CD14-positive monocyte (primary cell): ENCODE results near the gene PIK3R2. TPM values are rescaled to one million over a fixed set of nuclear protein-coding genes. Genes with fewer than 3 reads are reported as not detected.

Experiments used
- DNase-seq, 3 donors: peaks; one replicate each; pipeline ENCODE4 v3.0.0-alpha.2; 2011 to 2022
- H2AFZ ChIP-seq: 2 replicates; pipeline ENCODE4 v1.6.0; 2012; ENCODE audit warnings: mild to moderate bottlenecking, low read depth, low read length, inconsistent platforms; ENCODE audit not compliant: insufficient read depth, poor library complexity, severe bottlenecking
- H3K27ac ChIP-seq, 2 donors: 1 replicate in 1 of 2; 2 replicates in 1 of 2; pipeline ENCODE4 v1.5.1; 2012 to 2013; ENCODE audit warnings: low read length in 2 of 2, control low read depth in 1 of 2, inconsistent platforms in 1 of 2, low read depth in 1 of 2, mild to moderate bottlenecking in 1 of 2
- H3K27me3 ChIP-seq, 2 donors: one replicate each; pipeline versions ENCODE4 v1.6.0 to v1.6.1; 2011 to 2013; ENCODE audit warnings: low read length in 2 of 2; ENCODE audit not compliant: control insufficient read depth in 2 of 2, insufficient read depth in 2 of 2
- H3K36me3 ChIP-seq, 2 donors: replicated peaks in 1 of 2; 1 replicate in 1 of 2; 2 replicates in 1 of 2; pipeline versions ENCODE4 v1.5.1 to v1.6.1; 2012 to 2013; ENCODE audit warnings: low read length in 2 of 2, control low read depth in 1 of 2, inconsistent platforms in 1 of 2, mild to moderate bottlenecking in 1 of 2; ENCODE audit not compliant: insufficient read depth in 2 of 2, control insufficient read depth in 1 of 2
- H3K4me1 ChIP-seq, 2 donors: 1 replicate in 1 of 2; 2 replicates in 1 of 2; pipeline versions ENCODE4 v1.5.1 to v1.6.1; 2012 to 2013; ENCODE audit warnings: low read length in 2 of 2, control low read depth in 1 of 2, inconsistent platforms in 1 of 2, mild to moderate bottlenecking in 1 of 2, moderate library complexity in 1 of 2; ENCODE audit not compliant: insufficient read depth in 2 of 2, control insufficient read depth in 1 of 2
- H3K4me2 ChIP-seq: replicated peaks from 2 replicates; pipeline ENCODE3; 2012; ENCODE audit warnings: low read length, moderate library complexity, mild to moderate bottlenecking; ENCODE audit not compliant: poor library complexity, severe bottlenecking; ENCODE audit errors: extremely low read depth
- H3K4me3 ChIP-seq, 3 experiments: fragments of 200-600 bp in 1 of 3; sonication (generic) in 1 of 3; replicated peaks in 1 of 3; 1 replicate in 2 of 3; 2 replicates in 1 of 3; pipeline ENCODE4 v1.5.1; 2011 to 2013; ENCODE audit warnings: low read length in 3 of 3, mild to moderate bottlenecking in 3 of 3, control low read depth in 2 of 3, low read depth in 2 of 3, inconsistent platforms in 1 of 3, moderate library complexity in 1 of 3
- H3K79me2 ChIP-seq: 2 replicates; pipeline ENCODE4 v1.6.0; 2012; ENCODE audit warnings: mild to moderate bottlenecking, control low read depth, inconsistent platforms, low read length, moderate library complexity; ENCODE audit not compliant: insufficient read depth
- H3K9ac ChIP-seq: 2 replicates; pipeline ENCODE4 v1.6.0; 2017; ENCODE audit warnings: low read length, mild to moderate bottlenecking; ENCODE audit not compliant: insufficient read depth, poor library complexity, severe bottlenecking
- H3K9me3 ChIP-seq, 2 donors: replicated peaks in 1 of 2; 1 replicate in 1 of 2; 2 replicates in 1 of 2; pipeline versions ENCODE4 v1.5.1 to v1.6.1; 2012 to 2013; ENCODE audit warnings: low read length in 2 of 2, control low read depth in 1 of 2; ENCODE audit not compliant: control insufficient read depth in 1 of 2, insufficient read depth in 1 of 2
- H4K20me1 ChIP-seq: 2 replicates; pipeline ENCODE4 v1.6.0; 2012; ENCODE audit warnings: mild to moderate bottlenecking, low read length, control low read depth, moderate library complexity; ENCODE audit not compliant: insufficient read depth
- H3K27ac Mint-ChIP-seq, 7 donors: one replicate each; pipeline ENCODE4 v1.8.0; 2020; ENCODE audit warnings: mild to moderate bottlenecking in 7 of 7, mixed read lengths in 7 of 7, moderate library complexity in 6 of 7, inconsistent platforms in 2 of 7
- H3K27me3 Mint-ChIP-seq, 3 donors: one replicate each; pipeline ENCODE4 v1.8.0; 2021 to 2022; ENCODE audit warnings: low read depth in 3 of 3, mild to moderate bottlenecking in 3 of 3, mixed read lengths in 3 of 3, moderate library complexity in 3 of 3, inconsistent platforms in 1 of 3
- H3K36me3 Mint-ChIP-seq, 2 donors: one replicate each; pipeline ENCODE4 v1.8.0; 2020; ENCODE audit warnings: mixed read lengths in 2 of 2, inconsistent platforms in 1 of 2, mild to moderate bottlenecking in 1 of 2
- H3K4me1 Mint-ChIP-seq: one replicate; pipeline ENCODE4 v1.8.0; 2020; ENCODE audit warnings: mild to moderate bottlenecking, mixed read lengths
- H3K4me3 Mint-ChIP-seq, 2 donors: one replicate each; pipeline ENCODE4 v1.8.0; 2020; ENCODE audit warnings: mild to moderate bottlenecking in 2 of 2, mixed read lengths in 2 of 2, moderate library complexity in 1 of 2
- H3K9me3 Mint-ChIP-seq, 7 donors: one replicate each; pipeline ENCODE4 v1.8.0; 2020 to 2022; ENCODE audit warnings: mixed read lengths in 7 of 7, mild to moderate bottlenecking in 6 of 7, moderate library complexity in 6 of 7, inconsistent platforms in 2 of 7
- CTCF ChIP-seq: fragments of 200-600 bp; IDR thresholded peaks from one replicate; pipeline ENCODE4 v1.8.0; 2022; ENCODE audit warnings: antibody characterized with exemption, mild to moderate bottlenecking
- WGBS: methylation state at CpG from one replicate; pipeline ENCODE4 v1.1.5; 2013; ENCODE audit warnings: missing lambda C conversion rate; ENCODE audit not compliant: insufficient coverage; 5-methylcytosine and 5-hydroxymethylcytosine counted together
- intact Hi-C, 2 donors: fragments of 100-400 bp; cut with micrococcal nuclease; formaldehyde crosslinking; loops; one replicate each; pipeline versions ENCODE4 v1.15.0 to v1.15.1; 2023
- polyA plus RNA-seq, 3 donors: library from polyadenylated mRNA; depleted of rRNA in 1 of 3; unstranded in 2 of 3; stranded (reverse) in 1 of 3; fragments of 300-500 nt in 2 of 3; fragments of >200 nt in 1 of 3; fragmentation: Illumina TruSeq in 2 of 3; gene quantifications; 1 replicate in 2 of 3; 2 replicates in 1 of 3; pipeline ENCODE4 v1.2.3, GENCODE V29; 2012 to 2021

Gene PIK3R2
- polyA plus RNA-seq, 3 donors: 0.99 to 7.7 (median 2.0) TPM

- Histone ChIP-seq H3K9ac (no peak overlapping the region), H3K9me3 (no peaks in the 10 kb centered on the region), H2AFZ (no peak overlapping the region), H3K4me1 (peaks cover 9 to 12% of the 10 kb centered on the region in 2 donors), H3K4me3 (no peak overlapping the region), H3K36me3 (peaks cover 87 to 100% of the 10 kb centered on the region in 2 donors), H3K27ac (peak overlapping the region; percentile 31 to 33), H3K4me2 (no peak overlapping the region), H4K20me1 (peaks cover 59% of the 10 kb centered on the region), H3K27me3 (no peaks in the 10 kb centered on the region), H3K79me2 (no peaks in the 10 kb centered on the region)
- Mint-ChIP-seq H3K9me3 (peaks cover 0 to 3% (median 0%) of the 10 kb centered on the region in 7 donors), H3K36me3 (peaks cover 72 to 98% of the 10 kb centered on the region in 2 donors), H3K4me3 (no peak overlapping the region), H3K27ac (peak overlapping the region in 4 of 7 donors; percentile 18 to 53 (median 32)), H3K4me1 (peaks cover 6% of the 10 kb centered on the region), H3K27me3 (peaks cover 0 to 3% (median 3%) of the 10 kb centered on the region in 3 donors)
- 95% methylated on average over 10 of the region's 11 CpGs for WGBS
- DNase-seq: no peak
- no peak for TF ChIP-seq CTCF
- intact Hi-C loops: no loop called here
These were observed 15.7 kb upstream of the PIK3R2 start for GRCh38 chr19:18137242-18137641.

GRCh38 chr19:18137657-18138339, 15.2 kb upstream of the PIK3R2 start:
- Histone ChIP-seq H3K4me2 (no peak overlapping the region), H3K79me2 (no peaks in the 10 kb centered on the region), H3K9me3 (no peaks in the 10 kb centered on the region), H3K27me3 (no peaks in the 10 kb centered on the region), H2AFZ (no peak overlapping the region), H3K4me3 (no peak overlapping the region), H3K9ac (no peak overlapping the region), H3K27ac (peak overlapping the region; percentile 31 to 33), H4K20me1 (peaks cover 55% of the 10 kb centered on the region), H3K36me3 (peaks cover 86 to 100% of the 10 kb centered on the region in 2 donors), H3K4me1 (peaks cover 9 to 12% of the 10 kb centered on the region in 2 donors)
- Mint-ChIP-seq H3K36me3 (peaks cover 66 to 98% of the 10 kb centered on the region in 2 donors), H3K27ac (peak overlapping the region in 5 of 7 donors; percentile 35 to 70 (median 46)), H3K4me1 (peaks cover 6% of the 10 kb centered on the region), H3K9me3 (peaks cover 0 to 3% (median 0%) of the 10 kb centered on the region in 7 donors), H3K4me3 (no peak overlapping the region), H3K27me3 (peaks cover 0 to 3% (median 3%) of the 10 kb centered on the region in 3 donors)
- no peak for DNase-seq
- 91% methylated on average over 4 of the region's 9 CpGs for WGBS
- no peak for TF ChIP-seq CTCF
- intact Hi-C loops: no loop called here
